ENCODE data around the gene PPP1R3D. TPM values are rescaled to one million over a fixed set of nuclear protein-coding genes. Genes with fewer than 3 reads are reported as not detected.
"Not testable (repeated sequence)": the region's sequence is repeated elsewhere in the genome, so short reads cannot be mapped to it uniquely, and the experiment has no call there.

Gene PPP1R3D
- total RNA-seq, result 1 to 10 TPM; 5.5 to 6.1 TPM

- CTCF ChIA-PET, result interaction anchor here (1.3 to 1.8 kb wide), 2 partner anchors 10 to 15 kb away, joined by 4 to 7 read pairs; no protein-coding TSS in a partner anchor
- POLR2A ChIA-PET, result interaction anchor here (0.6 to 1.3 kb wide), 3 partner anchors 8 to 10 kb away, joined by 3 to 9 read pairs (median 4); no protein-coding TSS in a partner anchor
Observed at GRCh38 chr20:59940129-59940955, at the start of gene PPP1R3D, which contains the start of gene FAM217B. Gene PPP1R3D (minus strand): TSS chr20:59940305. CDS start chr20:59939931, 374 bp downstream. Gene FAM217B (plus strand): TSS chr20:59940389. CDS start chr20:59943944, 3,555 bp downstream.

- ChIA-PET POLR2A (interaction anchor here (0.5 kb wide), 1 partner anchor 1861 kb away, joined by 7 read pairs; no protein-coding TSS in a partner anchor), CTCF (no interaction called here)
Observed at GRCh38 chr20:59988141-59988540, 48.0 kb upstream of the PPP1R3D start.

GRCh38 chr20:59987135-59987534 is 47.0 kb upstream of the PPP1R3D start:
- ChIA-PET CTCF (interaction anchor here (0.6 kb wide), 1 partner anchor 64 kb away, joined by 4 read pairs; no protein-coding TSS in a partner anchor), POLR2A (no interaction called here)

- POLR2A ChIA-PET, result no interaction called here
- CTCF ChIA-PET, result no interaction called here
Observed at GRCh38 chr20:59985864-59986263, 45.8 kb upstream of the PPP1R3D start.

GRCh38 chr20:59985164-59985563 is 45.1 kb upstream of the PPP1R3D start:
- POLR2A ChIA-PET, result no interaction called here
- CTCF ChIA-PET, result no interaction called here

- ChIA-PET POLR2A (no interaction called here), CTCF (no interaction called here)
Observed at GRCh38 chr20:59984541-59984940, 44.4 kb upstream of the PPP1R3D start.

- ChIA-PET CTCF (no interaction called here), POLR2A (no interaction called here)
Observed at GRCh38 chr20:59983076-59983475, 43.0 kb upstream of the PPP1R3D start.

GRCh38 chr20:59977086-59977485 is 37.0 kb upstream of the PPP1R3D start:
- CTCF ChIA-PET, result no interaction called here
- POLR2A ChIA-PET, result no interaction called here

- POLR2A ChIA-PET, result no interaction called here
- CTCF ChIA-PET, result no interaction called here
Observed at GRCh38 chr20:59976156-59976782, 36.2 kb upstream of the PPP1R3D start.

- CTCF ChIA-PET, result interaction anchor here (1.7 kb wide), 1 partner anchor 38 kb away, joined by 3 read pairs; no protein-coding TSS in a partner anchor
- POLR2A ChIA-PET, result no interaction called here
Observed at GRCh38 chr20:59972037-59972801, 32.1 kb upstream of the PPP1R3D start.

GRCh38 chr20:59971428-59971827 is 31.3 kb upstream of the PPP1R3D start:
- ChIA-PET POLR2A (no interaction called here), CTCF (no interaction called here)

- CTCF ChIA-PET, result interaction anchor here (0.6 kb wide), 1 partner anchor 38 kb away, joined by 3 read pairs; no protein-coding TSS in a partner anchor
Observed at GRCh38 chr20:59966428-59966827, 26.3 kb upstream of the PPP1R3D start.

GRCh38 chr20:59962155-59962554 is 22.1 kb upstream of the PPP1R3D start:
- CTCF ChIA-PET, result no interaction called here
- POLR2A ChIA-PET, result no interaction called here

More at GRCh38 chr20:59966428-59966827, 26.3 kb upstream of the PPP1R3D start:
- POLR2A ChIA-PET, result no interaction called here

GRCh38 chr20:59961423-59961822 is 21.3 kb upstream of the PPP1R3D start:
- CTCF ChIA-PET, result no interaction called here
- POLR2A ChIA-PET, result no interaction called here

GRCh38 chr20:59958626-59959025 is 18.5 kb upstream of the PPP1R3D start:
- ChIA-PET POLR2A (no interaction called here), CTCF (no interaction called here)

GRCh38 chr20:59958123-59958522 is 18.0 kb upstream of the PPP1R3D start, which contains the start of gene CDH26:
Gene CDH26 (plus strand): TSS chr20:59958423. CDS start chr20:59958727, 304 bp downstream.
- POLR2A ChIA-PET, result no interaction called here
- CTCF ChIA-PET, result no interaction called here

GRCh38 chr20:59957568-59957967 is 17.5 kb upstream of the PPP1R3D start:
- POLR2A ChIA-PET, CTCF ChIA-PET: not testable (repeated sequence)

- ChIA-PET CTCF (no interaction called here), POLR2A (no interaction called here)
Observed at GRCh38 chr20:59955131-59955796, 15.2 kb upstream of the PPP1R3D start.

GRCh38 chr20:59954718-59955117 is 14.6 kb upstream of the PPP1R3D start:
- CTCF ChIA-PET, result no interaction called here
- POLR2A ChIA-PET, result no interaction called here

Measured in activated CD8-positive, alpha-beta memory T cell treated with anti-CD3 and anti-CD28 coated beads for 36 hours (primary cell).